H9 (cell line): ENCODE data around the gene PCCA. TPM values are rescaled to one million over a fixed set of nuclear protein-coding genes. Genes with fewer than 3 reads are reported as not detected.
A peak's percentile ranks its signal among the peaks of the same experiment; 100 is the strongest.

Experiments
- DNase-seq: peaks from one replicate; pipeline ENCODE4 v3.0.0-alpha.2; 2017
- H2AFZ ChIP-seq: one replicate; pipeline ENCODE4 v1.6.1; 2013; ENCODE audit warnings: mild to moderate bottlenecking, low read length, control low read depth, moderate library complexity
- H2AK5ac ChIP-seq: 2 replicates; pipeline ENCODE4 v1.6.1; 2013; ENCODE audit warnings: low read length, control low read depth, mixed read lengths; ENCODE audit not compliant: insufficient read length
- H2BK120ac ChIP-seq: one replicate; pipeline ENCODE4 v1.6.1; 2013; ENCODE audit warnings: low read depth, mild to moderate bottlenecking, low read length, control low read depth, inconsistent platforms; ENCODE audit not compliant: poor library complexity, severe bottlenecking
- H2BK12ac ChIP-seq: 2 replicates; pipeline ENCODE4 v1.6.1; 2013; ENCODE audit warnings: low read length, control low read depth, mixed read lengths, low read depth; ENCODE audit not compliant: insufficient read length
- H2BK15ac ChIP-seq: 2 replicates; pipeline ENCODE4 v1.6.1; 2013; ENCODE audit warnings: low read depth, low read length, control low read depth
- H2BK20ac ChIP-seq: one replicate; pipeline ENCODE4 v1.6.1; 2013; ENCODE audit warnings: low read depth, mild to moderate bottlenecking, low read length, control low read depth, inconsistent platforms; ENCODE audit not compliant: poor library complexity, severe bottlenecking
- H2BK5ac ChIP-seq: 2 replicates; pipeline ENCODE4 v1.6.1; 2013; ENCODE audit warnings: low read length, control low read depth, mixed read lengths; ENCODE audit not compliant: insufficient read length
- H3K14ac ChIP-seq: 2 replicates; pipeline ENCODE4 v1.6.1; 2013; ENCODE audit warnings: low read length, control low read depth; ENCODE audit not compliant: insufficient read depth
- H3K18ac ChIP-seq: 2 replicates; pipeline ENCODE4 v1.6.1; 2013; ENCODE audit warnings: low read depth, mild to moderate bottlenecking, mixed read lengths, low read length, control low read depth; ENCODE audit not compliant: insufficient read length
- H3K23ac ChIP-seq: 2 replicates; pipeline ENCODE4 v1.6.1; 2013; ENCODE audit warnings: low read length, control low read depth, mixed read lengths, low read depth; ENCODE audit not compliant: insufficient read length
- H3K23me2 ChIP-seq: 2 replicates; pipeline ENCODE4 v1.6.1; 2013; ENCODE audit warnings: low read depth, mild to moderate bottlenecking, mixed read lengths, low read length, control low read depth; ENCODE audit not compliant: insufficient read length, poor library complexity, severe bottlenecking
- H3K27ac ChIP-seq: 2 replicates; pipeline ENCODE4 v1.5.1; 2013; ENCODE audit warnings: low read length, control low read depth, mixed read lengths, low read depth; ENCODE audit not compliant: insufficient read length
- H3K27me3 ChIP-seq: 2 replicates; pipeline ENCODE4 v1.6.1; 2013; ENCODE audit warnings: low read length, control low read depth, inconsistent platforms; ENCODE audit not compliant: insufficient read depth
- H3K4ac ChIP-seq: 2 replicates; pipeline ENCODE4 v1.6.1; 2013; ENCODE audit warnings: low read depth, mild to moderate bottlenecking, control low read depth, inconsistent platforms, low read length, moderate library complexity
- H3K4me1 ChIP-seq: 2 replicates; pipeline ENCODE4 v1.6.1; 2013; ENCODE audit warnings: low read length, control low read depth, inconsistent platforms; ENCODE audit not compliant: insufficient read depth
- H3K4me2 ChIP-seq: 2 replicates; pipeline ENCODE4 v1.6.1; 2013; ENCODE audit warnings: low read length, control low read depth, mixed read lengths; ENCODE audit not compliant: insufficient read length, insufficient read depth
- H3K56ac ChIP-seq: 2 replicates; pipeline ENCODE4 v1.6.1; 2013; ENCODE audit warnings: low read depth, mild to moderate bottlenecking, mixed read lengths, low read length, control low read depth; ENCODE audit not compliant: insufficient read length
- H3K79me1 ChIP-seq: 2 replicates; pipeline ENCODE4 v1.6.1; 2013; ENCODE audit warnings: low read depth, mild to moderate bottlenecking, moderate library complexity, low read length, control low read depth, inconsistent platforms; ENCODE audit not compliant: insufficient read depth, poor library complexity, severe bottlenecking
- H3K79me2 ChIP-seq: 2 replicates; pipeline ENCODE4 v1.6.1; 2013; ENCODE audit warnings: low read length, control low read depth, inconsistent platforms; ENCODE audit not compliant: insufficient read depth
- H3K9ac ChIP-seq: 2 replicates; pipeline ENCODE4 v1.6.1; 2013; ENCODE audit warnings: low read length, control low read depth, mixed read lengths; ENCODE audit not compliant: insufficient read length; ENCODE audit errors: extremely low read depth
- H3K9me3 ChIP-seq: one replicate; pipeline ENCODE4 v1.6.1; 2013; ENCODE audit warnings: low read depth, low read length, inconsistent platforms; ENCODE audit not compliant: control insufficient read depth
- H3T11ph ChIP-seq: one replicate; pipeline ENCODE4 v1.6.1; 2013; ENCODE audit warnings: mild to moderate bottlenecking, low read length, control low read depth, inconsistent platforms
- H4K20me1 ChIP-seq: one replicate; pipeline ENCODE4 v1.6.1; 2013; ENCODE audit not compliant: control insufficient read depth, insufficient read length, insufficient read depth
- H4K5ac ChIP-seq: 2 replicates; pipeline ENCODE4 v1.6.1; 2013; ENCODE audit warnings: low read depth, mild to moderate bottlenecking, mixed read lengths, low read length, control low read depth; ENCODE audit not compliant: insufficient read length
- H4K8ac ChIP-seq: replicated peaks from 2 replicates; pipeline ENCODE4 v1.6.1; 2013; ENCODE audit warnings: low read length, control low read depth, mixed read lengths, low read depth; ENCODE audit not compliant: insufficient read length
- H4K91ac ChIP-seq: 2 replicates; pipeline ENCODE4 v1.6.1; 2013; ENCODE audit warnings: low read depth, mild to moderate bottlenecking, moderate library complexity, mixed read lengths, low read length, control low read depth; ENCODE audit not compliant: insufficient read length
- H3K27ac Mint-ChIP-seq, 3 experiments: 2 replicates in 2 of 3; 3 replicates in 1 of 3; pipeline ENCODE4 v1.8.0; 2020 to 2021; ENCODE audit warnings: mixed read lengths in 3 of 3, mild to moderate bottlenecking in 1 of 3, moderate library complexity in 1 of 3
- H3K27me3 Mint-ChIP-seq: 2 replicates; pipeline ENCODE4 v1.8.0; 2021; ENCODE audit warnings: low read depth, mild to moderate bottlenecking, moderate library complexity, mixed read lengths
- H3K36me3 Mint-ChIP-seq, 3 experiments: 2 replicates in 2 of 3; 3 replicates in 1 of 3; pipeline ENCODE4 v1.8.0; 2020 to 2021; ENCODE audit warnings: low read depth in 3 of 3, mixed read lengths in 3 of 3; ENCODE audit not compliant: insufficient read depth in 1 of 3
- H3K4me1 Mint-ChIP-seq, 2 experiments: 2 replicates each; pipeline ENCODE4 v1.8.0; 2020; ENCODE audit warnings: mixed read lengths in 2 of 2
- H3K4me3 Mint-ChIP-seq, 2 experiments: 2 replicates in 1 of 2; 3 replicates in 1 of 2; pipeline ENCODE4 v1.8.0; 2020 to 2021; ENCODE audit warnings: mild to moderate bottlenecking in 2 of 2, mixed read lengths in 2 of 2, moderate library complexity in 1 of 2
- H3K9me3 Mint-ChIP-seq, 2 experiments: 2 replicates in 1 of 2; 3 replicates in 1 of 2; pipeline ENCODE4 v1.8.0; 2020; ENCODE audit warnings: mild to moderate bottlenecking in 2 of 2, mixed read lengths in 2 of 2, moderate library complexity in 1 of 2
- CTCF ChIP-seq: fragments of 200-600 bp; sonication (generic); conservative IDR thresholded peaks from 3 replicates; pipeline ENCODE4 v1.8.0; 2021; ENCODE audit warnings: antibody characterized with exemption, mild to moderate bottlenecking
- WGBS: extraction: QIAGEN DNeasy Blood & Tissue Kit; methylation state at CpG from one replicate; pipeline ENCODE4 v1.1.7; 2013; ENCODE audit warnings: missing lambda C conversion rate, low lambda C conversion rate, mixed read lengths; ENCODE audit not compliant: insufficient read length; ENCODE audit errors: extremely low coverage; 5-methylcytosine and 5-hydroxymethylcytosine counted together
- total RNA-seq: library from RNA; stranded (reverse); gene quantifications from 2 replicates; pipeline ENCODE4 v1.2.1, GENCODE V29; 2021

The PCCA gene
- total RNA-seq, 1 experiment from 2014 or later, result 56.5 TPM

GRCh38 chr13:100565286-100565685 lies 476.4 kb downstream of the PCCA start:
- Histone ChIP-seq H3K18ac (no peak overlapping the region), H2AK5ac (no peak overlapping the region), H3K9me3 (no peaks in the 10 kb centered on the region), H3K27ac (no peak overlapping the region), H4K91ac (no peak overlapping the region), H4K5ac (no peak overlapping the region), H3K79me1 (no peaks in the 10 kb centered on the region), H3K4me1 (no peaks in the 10 kb centered on the region; the same call in 1 of the 2 replicates), H3K14ac (no peak overlapping the region), H4K20me1 (no peaks in the 10 kb centered on the region), H2BK20ac (no peak overlapping the region), H3T11ph (no peak overlapping the region), H2BK12ac (no peak overlapping the region), H3K23ac (no peak overlapping the region), H2AFZ (no peak overlapping the region), H3K4me2 (no peak overlapping the region), H3K9ac (no peak overlapping the region), H2BK15ac (no peak overlapping the region), H4K8ac (no peak overlapping the region), H3K27me3 (no peaks in the 10 kb centered on the region), H3K23me2 (no peaks in the 10 kb centered on the region), H3K79me2 (no peaks in the 10 kb centered on the region), H2BK5ac (no peak overlapping the region), H3K4ac (no peak overlapping the region), H3K56ac (no peak overlapping the region), H2BK120ac (no peak overlapping the region)
- Mint-ChIP-seq H3K27me3 (peaks cover 2% of the 10 kb centered on the region; the same call in 1 of the 2 replicates), H3K9me3 (peaks cover 13 to 19% of the 10 kb centered on the region in 2 experiments), H3K4me3 (no peak overlapping the region), H3K36me3 (peaks cover 6 to 23% (median 15%) of the 10 kb centered on the region in 3 experiments), H3K27ac (peak overlapping the region in 1 of 3 experiments; percentile 35; a peak in 1 of 7 replicates), H3K4me1 (peaks cover 3% of the 10 kb centered on the region in 2 experiments; a peak in 3 of 4 replicates)
- TF ChIP-seq CTCF, result no peak
- DNase-seq, result no peak
- WGBS, result no CpG with 5 or more reads among the region's 8 CpGs
